K562 (cell line): ENCODE data around the gene PSMB10. TPM values are rescaled to one million over a fixed set of nuclear protein-coding genes. Genes with fewer than 3 reads are reported as not detected.

Experiments used
- ATAC-seq: fragments of 200-7000 bp; cut with Tn5 transposase; 3 replicates; pipeline ENCODE4 v1.9.1; 2020; ENCODE audit warnings: moderate library complexity
- BruUV-seq: library from RNA; stranded (reverse); fragments of 400-500 nt; replicated peaks from 2 replicates; lab custom pipeline; 2021; lab: Mats Ljungman, UMichigan
- CTCF ChIA-PET: fragments of 300-600 bp; formaldehyde crosslinking; extraction: SDS; loops from one replicate; lab custom pipeline; 2021; ENCODE audit warnings: low intra/inter-chr PET ratio; lab: Yijun Ruan, JAX
- POLR2A ChIA-PET: fragments of 300-600, 350-650 bp; sonication (Branson Sonifier 250); formaldehyde crosslinking; extraction: SDS; loops from one replicate; lab custom pipeline; 2021; ENCODE audit warnings: antibody characterized with exemption, inconsistent platforms; lab: Yijun Ruan, JAX
- DNase-seq, 4 experiments: peaks; one replicate each; pipeline versions ENCODE4 v3.0.0 to v3.0.0-alpha.2; 2011 to 2018; ENCODE audit warnings: low spot score in 3 of 4, mixed read lengths in 3 of 4; ENCODE audit errors: extremely low read depth in 1 of 4
- FAIRE-seq: peaks from 2 replicates; lab custom pipeline; 2011; peaks lifted over from hg19 to GRCh38; lab: Jason Lieb, UNC
- H2AFZ ChIP-seq: 2 replicates; pipeline ENCODE4 v1.6.0; 2011; ENCODE audit warnings: low read depth, low read length, control low read depth, inconsistent platforms
- H3K27ac ChIP-seq: fragments of 200-600 bp; 3 replicates; pipeline ENCODE4 v1.8.0; 2011; ENCODE audit warnings: low read depth, mild to moderate bottlenecking, control low read depth, inconsistent platforms, low read length, moderate library complexity, mixed read lengths; ENCODE audit errors: extremely low read depth
- H3K27me3 ChIP-seq, 2 experiments: fragments of 300-600 bp in 1 of 2; 2 replicates in 1 of 2; 3 replicates in 1 of 2; pipeline versions ENCODE4 v1.6.0 to v1.8.0; 2011; ENCODE audit warnings: inconsistent platforms in 2 of 2, low read length in 2 of 2, mild to moderate bottlenecking in 1 of 2, mixed read lengths in 1 of 2, moderate library complexity in 1 of 2; ENCODE audit not compliant: control insufficient read depth in 2 of 2, insufficient read depth in 2 of 2
- H3K36me3 ChIP-seq: fragments of 300-600 bp; 3 replicates; pipeline ENCODE4 v1.8.0; 2011; ENCODE audit warnings: mild to moderate bottlenecking, low read length, inconsistent platforms; ENCODE audit not compliant: control insufficient read depth, insufficient read depth
- H3K4me1 ChIP-seq, 2 experiments: fragments of 200-600 bp in 1 of 2; replicated peaks in 1 of 2; 2 replicates in 1 of 2; 3 replicates in 1 of 2; pipeline versions ENCODE4 v1.5.1 to v1.8.0; 2011; ENCODE audit warnings: inconsistent platforms in 2 of 2, low read length in 2 of 2, mild to moderate bottlenecking in 1 of 2, mixed read lengths in 1 of 2, moderate library complexity in 1 of 2; ENCODE audit not compliant: control insufficient read depth in 2 of 2, insufficient read depth in 2 of 2
- H3K4me2 ChIP-seq: 2 replicates; pipeline ENCODE4 v1.6.1; 2011; ENCODE audit warnings: low read length, control low read depth, inconsistent platforms, mixed read lengths; ENCODE audit not compliant: insufficient read depth
- H3K4me3 ChIP-seq: fragments of 200-600 bp; sonication (generic), shearing (Covaris generic); 2 replicates; pipeline ENCODE4 v1.5.1; 2016; ENCODE audit warnings: control low read depth, inconsistent platforms
- H3K79me2 ChIP-seq: fragments of 200-600 bp; 3 replicates; pipeline ENCODE4 v1.8.0; 2011; ENCODE audit warnings: low read length, inconsistent platforms; ENCODE audit not compliant: control insufficient read depth, insufficient read depth
- H3K9ac ChIP-seq, 2 experiments: 2 replicates each; pipeline versions ENCODE4 v1.6.0 to v1.6.1; 2011; ENCODE audit warnings: low read depth in 2 of 2, low read length in 2 of 2, control low read depth in 1 of 2, inconsistent platforms in 1 of 2, mild to moderate bottlenecking in 1 of 2, mixed read lengths in 1 of 2; ENCODE audit not compliant: insufficient read depth in 1 of 2
- H3K9me1 ChIP-seq: one replicate; pipeline ENCODE4 v1.6.0; 2011; ENCODE audit warnings: inconsistent platforms, mild to moderate bottlenecking, low read length, moderate library complexity; ENCODE audit not compliant: control insufficient read depth, insufficient read depth
- H3K9me3 ChIP-seq: replicated peaks from 2 replicates; pipeline ENCODE4 v1.5.1; 2011; ENCODE audit warnings: low read depth, low read length, inconsistent platforms; ENCODE audit not compliant: control insufficient read depth, insufficient read depth
- H4K20me1 ChIP-seq: replicated peaks from 2 replicates; pipeline ENCODE4 v1.6.1; 2011; ENCODE audit warnings: low read length, inconsistent platforms, mixed read lengths; ENCODE audit not compliant: control insufficient read depth, insufficient read depth
- CBFB ChIP-seq: sonication (generic); formaldehyde crosslinking; IDR thresholded peaks from 2 replicates; pipeline ENCODE4 v1.4.0; 2020; ENCODE audit warnings: mild to moderate bottlenecking, missing genetic modification reagents
- ETS1 ChIP-seq: conservative IDR thresholded peaks from 2 replicates; pipeline ENCODE4 v1.6.1; 2011; ENCODE audit warnings: low read depth, mild to moderate bottlenecking, low read length; ENCODE audit not compliant: control insufficient read depth
- FOXA3 ChIP-seq, 2 experiments: fragments of 450-650 bp in 1 of 2; sonication (generic) in 1 of 2; formaldehyde crosslinking; IDR thresholded peaks in 1 of 2; conservative IDR thresholded peaks in 1 of 2; 2 replicates each; pipeline versions ENCODE4 v1.4.0 to v1.8.0; 2020 to 2022; ENCODE audit warnings: mild to moderate bottlenecking in 2 of 2, missing genetic modification reagents in 1 of 2
- HCFC1 ChIP-seq: IDR thresholded peaks from 2 replicates; pipeline ENCODE4 v1.6.1; 2012; ENCODE audit warnings: low read depth, low read length, improper control_type of control experiment
- NR3C1 ChIP-seq: sonication (generic); formaldehyde crosslinking; IDR thresholded peaks from 2 replicates; pipeline ENCODE4 v1.8.1; 2022; ENCODE audit warnings: missing genetic modification reagents
- NR4A1 ChIP-seq, 2 experiments: fragments of 250-450 bp in 1 of 2; fragments of 450-650 bp in 1 of 2; sonication (Bioruptor Pico) in 1 of 2; IDR thresholded peaks; 2 replicates each; pipeline versions ENCODE4 v1.4.0 to v1.6.1; 2016 to 2020; ENCODE audit warnings: mild to moderate bottlenecking in 2 of 2, missing compliant biosample characterization in 1 of 2, missing genetic modification characterization in 1 of 2, moderate library complexity in 1 of 2
- PRMT5 ChIP-seq: sonication (generic); formaldehyde crosslinking; IDR thresholded peaks from 2 replicates; pipeline ENCODE4 v1.5.0; 2020; ENCODE audit warnings: missing genetic modification reagents
- TAF1 ChIP-seq: IDR thresholded peaks from 2 replicates; pipeline ENCODE4 v1.6.1; 2011; ENCODE audit warnings: mild to moderate bottlenecking, low read length, moderate library complexity; ENCODE audit not compliant: insufficient read depth, control insufficient read depth, severe bottlenecking; ENCODE audit errors: extremely low read depth
- THAP7 ChIP-seq: fragments of 250-450 bp; sonication (Bioruptor Pico); IDR thresholded peaks from 2 replicates; pipeline ENCODE4 v1.5.0; 2021
- ZNF407 ChIP-seq: fragments of 450-650 bp; IDR thresholded peaks from 2 replicates; pipeline ENCODE4 v1.6.1; 2016; ENCODE audit warnings: low read depth
- ZNF717 ChIP-seq: fragments of 250-450 bp; sonication (Bioruptor Pico); IDR thresholded peaks from 2 replicates; pipeline ENCODE4 v1.5.0; 2021
- WGBS: fragments of 100-300 bp; shearing (Covaris generic); methylation state at CpG from one replicate; pipeline ENCODE4 v1.1.6; 2016; ENCODE audit warnings: low coverage, mixed read lengths; ENCODE audit not compliant: insufficient coverage; ENCODE audit errors: missing lambda C conversion rate; 5-methylcytosine and 5-hydroxymethylcytosine counted together
- in situ Hi-C: fragments of 300-500 bp; cut with MboI; formaldehyde crosslinking; loops from 4 replicates; pipeline ENCODE4 v1.15.0; 2018; ENCODE audit warnings: inconsistent platforms, mixed read lengths
- intact Hi-C: fragments of 100-400 bp; cut with micrococcal nuclease; formaldehyde crosslinking; loops from 2 replicates; pipeline ENCODE4 v1.14.2; 2022
- polyA plus RNA-seq, 8 experiments: library from polyadenylated mRNA; depleted of rRNA in 4 of 8; stranded (reverse) in 5 of 8; unstranded in 3 of 8; fragments of >200 nt; fragmentation: Nextera tagmentation in 2 of 8; fragmentation: Illumina TruSeq in 1 of 8; extraction: Ambion mirVana in 2 of 8; extraction: Trizol in 1 of 8; gene quantifications; 2 replicates each; pipeline versions ENCODE4 v1.2.1 to v1.2.3, GENCODE V29; 2011 to 2014; ENCODE audit warnings: inconsistent platforms in 1 of 8, missing spikeins in 1 of 8
- total RNA-seq, 7 experiments: library from RNA; depleted of rRNA in 6 of 7; stranded (reverse); fragments of >200 nt in 6 of 7; fragmentation: Illumina TruSeq in 2 of 7; extraction: Trizol in 2 of 7; gene quantifications; 2 replicates each; pipeline versions ENCODE4 v1.2.1 to v1.2.3, GENCODE V29; 2011 to 2021; ENCODE audit warnings: low replicate concordance in 1 of 7

Gene PSMB10
- total and polyA plus RNA-seq, 9 of the 15 experiments (the other 6 are each of a cell fraction or from before 2014, with no cell fraction given), result 11.7 to 105 (median 51.0) TPM

- H3K9ac ChIP-seq, result no peak overlapping the region
- H4K20me1 ChIP-seq, result peaks cover 2% of the 10 kb centered on the region; the same call in 1 of the 2 replicates
- no peak overlapping the region for H3K4me2 ChIP-seq
- intact Hi-C loops, result no loop called here
- H3K4me1 ChIP-seq, result peaks cover 0 to 6% of the 10 kb centered on the region in 2 experiments; a peak in 1 of 5 replicates
- no peaks in the 10 kb centered on the region for H3K9me3 ChIP-seq
- H3K4me3 ChIP-seq, result no peak overlapping the region
- no peaks in the 10 kb centered on the region for H3K27me3 ChIP-seq
- FAIRE-seq (no peak), DNase-seq (no peak), ATAC-seq (no peak)
- no peaks in the 10 kb centered on the region for H3K9me1 ChIP-seq
- H3K36me3 ChIP-seq, result peaks cover 7% of the 10 kb centered on the region; the same call in 2 of the 3 replicates
- no peaks in the 10 kb centered on the region for H3K79me2 ChIP-seq
- 70% methylated on average over 11 of the region's 11 CpGs for WGBS
- BruUV-seq, result no TSS peak
- in situ Hi-C loops, result no loop called here
- H3K27ac ChIP-seq, result no peak overlapping the region
- no peak overlapping the region for H2AFZ ChIP-seq
- ChIA-PET POLR2A (interaction anchor here (0.6 to 2.7 kb wide), 3 partner anchors 10 to 17 kb away, joined by 3 to 13 read pairs (median 6); partner anchors contain the start of gene PSKH1), CTCF (no interaction called here)
- TF ChIP-seq NR4A1 (CRISPR knock-in tag; IDR thresholded peaks at IDR 0.05) (no peak), NR4A1 (tag; IDR thresholded peaks at IDR 0.05) (no peak), PRMT5 (CRISPR knock-in tag) (no peak), ZNF717 (no peak), THAP7 (CRISPR knock-in tag) (no peak), FOXA3 (CRISPR knock-in tag; conservative IDR thresholded peaks at IDR 0.05 in 1 of 2, IDR thresholded peaks at IDR 0.05 in 1 of 2) (no peak), CBFB (no peak), ETS1 (no peak), ZNF407 (no peak), NR3C1 (CRISPR knock-in tag) (no peak), TAF1 (no peak), HCFC1 (no peak)
Measured at GRCh38 chr16:67907397-67908180, 29.1 kb downstream of the PSMB10 start.
